ENCODE results near the gene HMGCS1. TPM values are rescaled to one million over a fixed set of nuclear protein-coding genes. Genes with fewer than 3 reads are reported as not detected.
"Not testable (repeated sequence)": the region's sequence is repeated elsewhere in the genome, so short reads cannot be mapped to it uniquely, and the experiment has no call there.

The HMGCS1 gene
- total RNA-seq, 4 donors from 2014 or later: 6.1 to 15.0 (median 8.2) TPM

- no peak for DNase-seq
- H3K27me3 ChIP-seq: no peaks in the 10 kb centered on the region
- ATAC-seq: no peak
- no peak overlapping the region for H3K4me3 ChIP-seq
- no peaks in the 10 kb centered on the region for H3K36me3 ChIP-seq
- intact Hi-C loops (cut with DNase I; ENCODE audit: low total_unique reads) (no loop called here), in situ Hi-C loops (cut with MboI; ENCODE audit: low sequenced_read_pairs in 4 of 4) (no loop called here)
- no peaks in the 10 kb centered on the region for H3K9me3 ChIP-seq
- no peak for TF ChIP-seq POLR2A (IDR thresholded peaks at IDR 0.05)
- TF ChIP-seq, protein P1, sequence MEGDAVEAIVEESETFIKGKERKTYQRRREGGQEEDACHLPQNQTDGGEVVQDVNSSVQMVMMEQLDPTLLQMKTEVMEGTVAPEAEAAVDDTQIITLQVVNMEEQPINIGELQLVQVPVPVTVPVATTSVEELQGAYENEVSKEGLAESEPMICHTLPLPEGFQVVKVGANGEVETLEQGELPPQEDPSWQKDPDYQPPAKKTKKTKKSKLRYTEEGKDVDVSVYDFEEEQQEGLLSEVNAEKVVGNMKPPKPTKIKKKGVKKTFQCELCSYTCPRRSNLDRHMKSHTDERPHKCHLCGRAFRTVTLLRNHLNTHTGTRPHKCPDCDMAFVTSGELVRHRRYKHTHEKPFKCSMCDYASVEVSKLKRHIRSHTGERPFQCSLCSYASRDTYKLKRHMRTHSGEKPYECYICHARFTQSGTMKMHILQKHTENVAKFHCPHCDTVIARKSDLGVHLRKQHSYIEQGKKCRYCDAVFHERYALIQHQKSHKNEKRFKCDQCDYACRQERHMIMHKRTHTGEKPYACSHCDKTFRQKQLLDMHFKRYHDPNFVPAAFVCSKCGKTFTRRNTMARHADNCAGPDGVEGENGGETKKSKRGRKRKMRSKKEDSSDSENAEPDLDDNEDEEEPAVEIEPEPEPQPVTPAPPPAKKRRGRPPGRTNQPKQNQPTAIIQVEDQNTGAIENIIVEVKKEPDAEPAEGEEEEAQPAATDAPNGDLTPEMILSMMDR (IDR thresholded peaks at IDR 0.05 in 4 of 5, conservative IDR thresholded peaks at IDR 0.05 in 1 of 5): no peak
- no peak overlapping the region for H3K27ac ChIP-seq
- no peaks in the 10 kb centered on the region for H3K4me1 ChIP-seq
These were observed 39.7 kb downstream of the HMGCS1 start for GRCh38 chr5:43273552-43273951.

DNA sequence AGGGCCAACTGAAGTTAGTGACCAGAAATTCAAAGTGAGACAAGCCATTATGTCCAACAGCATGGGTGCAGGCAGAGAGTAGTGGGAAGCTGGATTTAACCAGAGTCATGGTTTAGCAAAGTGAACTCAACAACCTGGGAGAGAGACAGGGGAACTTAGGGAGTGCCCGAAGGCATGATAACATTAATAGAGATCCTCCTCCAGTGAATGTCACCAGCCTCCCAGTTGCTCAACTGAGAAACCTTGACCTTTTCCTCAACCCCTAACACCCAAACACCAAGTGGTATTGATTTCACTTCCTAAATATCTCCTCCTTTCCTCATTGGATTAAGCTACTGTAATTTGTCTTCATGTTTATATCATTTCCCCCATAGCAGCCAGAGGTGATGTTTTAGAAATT lies 42.6 kb downstream of the HMGCS1 start:
- ATAC-seq (no peak), DNase-seq (no peak)
- intact Hi-C loops (cut with DNase I; ENCODE audit: low total_unique reads): no loop called here
- H3K9me3 ChIP-seq: no peaks in the 10 kb centered on the region
- H3K36me3 ChIP-seq: no peaks in the 10 kb centered on the region
- no peak overlapping the region for H3K27ac ChIP-seq
- H3K4me3 ChIP-seq: no peak overlapping the region
- H3K27me3 ChIP-seq: no peaks in the 10 kb centered on the region
- no peaks in the 10 kb centered on the region for H3K4me1 ChIP-seq
- TF ChIP-seq, protein P1 (IDR thresholded peaks at IDR 0.05 in 4 of 5, conservative IDR thresholded peaks at IDR 0.05 in 1 of 5): no peak
- TF ChIP-seq POLR2A (IDR thresholded peaks at IDR 0.05): no peak
- in situ Hi-C loops (cut with MboI; ENCODE audit: low sequenced_read_pairs in 4 of 4): no loop called here

- Histone ChIP-seq H3K27ac (no peak overlapping the region), H3K4me3 (no peak overlapping the region), H3K9me3 (no peaks in the 10 kb centered on the region), H3K4me1 (no peaks in the 10 kb centered on the region), H3K36me3 (no peaks in the 10 kb centered on the region), H3K27me3 (no peaks in the 10 kb centered on the region)
- TF ChIP-seq, protein P1 (IDR thresholded peaks at IDR 0.05 in 4 of 5, conservative IDR thresholded peaks at IDR 0.05 in 1 of 5): no peak
- no peak for TF ChIP-seq POLR2A (IDR thresholded peaks at IDR 0.05)
- ATAC-seq (no peak), DNase-seq (no peak)
- in situ Hi-C loops (cut with MboI; ENCODE audit: low sequenced_read_pairs in 4 of 4): no loop called here
- intact Hi-C loops (cut with DNase I; ENCODE audit: low total_unique reads): no loop called here
These were observed 44.9 kb downstream of the HMGCS1 start for GRCh38 chr5:43268188-43268820.

DNA sequence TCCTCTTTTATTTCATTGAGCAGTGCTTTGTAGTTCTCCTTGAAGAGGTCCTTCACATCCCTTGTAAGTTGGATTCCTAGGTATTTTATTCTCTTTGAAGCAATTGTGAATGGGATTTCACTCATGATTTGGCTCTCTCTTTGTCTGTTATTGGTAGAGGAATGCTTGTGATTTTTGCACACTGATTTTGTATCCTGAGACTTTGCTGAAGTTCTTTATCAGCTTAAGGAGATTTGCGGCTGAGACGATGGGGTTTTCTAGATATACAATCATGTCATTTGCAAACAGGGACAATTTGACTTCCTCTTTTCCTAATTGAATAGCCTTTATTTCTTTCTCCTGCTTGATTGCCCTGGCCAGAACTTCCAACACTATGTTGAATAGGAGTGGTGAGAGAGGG lies 50.9 kb downstream of the HMGCS1 start:
- in situ Hi-C loops (cut with MboI; ENCODE audit: low sequenced_read_pairs in 4 of 4); H3K4me3 ChIP-seq; H3K4me1 ChIP-seq; intact Hi-C loops (cut with DNase I; ENCODE audit: low total_unique reads); H3K9me3 ChIP-seq; H3K27ac ChIP-seq; H3K36me3 ChIP-seq; DNase-seq; H3K27me3 ChIP-seq; ATAC-seq: not testable (repeated sequence)

- H3K4me3 ChIP-seq: no peak overlapping the region
- no peaks in the 10 kb centered on the region for H3K4me1 ChIP-seq
- TF ChIP-seq, protein P1 (IDR thresholded peaks at IDR 0.05 in 4 of 5, conservative IDR thresholded peaks at IDR 0.05 in 1 of 5): no peak
- ATAC-seq: no peak
- DNase-seq: no peak
- H3K9me3 ChIP-seq: no peaks in the 10 kb centered on the region
- in situ Hi-C loops (cut with MboI; ENCODE audit: low sequenced_read_pairs in 4 of 4): no loop called here
- intact Hi-C loops (cut with DNase I; ENCODE audit: low total_unique reads): no loop called here
- H3K27me3 ChIP-seq: no peaks in the 10 kb centered on the region
- H3K27ac ChIP-seq: no peak overlapping the region
- H3K36me3 ChIP-seq: no peaks in the 10 kb centered on the region
These were observed 55.1 kb downstream of the HMGCS1 start for GRCh38 chr5:43258116-43258515.

All from gastrocnemius medialis (tissue), 4 donors.